CD4-positive, alpha-beta T cell treated with Interleukin-6 at 100 ng/mL for 8 hours (primary cell): ENCODE measurements around the gene CABP2.
"Not testable (repeated sequence)": the region's sequence is repeated elsewhere in the genome, so short reads cannot be mapped to it uniquely, and the experiment has no call there.

ENCODE experiments used
- DNase-seq: peaks from one replicate; pipeline ENCODE4 v3.0.0-alpha.2; 2020; ENCODE audit warnings: mixed read lengths, low spot score

Gene CABP2

DNA sequence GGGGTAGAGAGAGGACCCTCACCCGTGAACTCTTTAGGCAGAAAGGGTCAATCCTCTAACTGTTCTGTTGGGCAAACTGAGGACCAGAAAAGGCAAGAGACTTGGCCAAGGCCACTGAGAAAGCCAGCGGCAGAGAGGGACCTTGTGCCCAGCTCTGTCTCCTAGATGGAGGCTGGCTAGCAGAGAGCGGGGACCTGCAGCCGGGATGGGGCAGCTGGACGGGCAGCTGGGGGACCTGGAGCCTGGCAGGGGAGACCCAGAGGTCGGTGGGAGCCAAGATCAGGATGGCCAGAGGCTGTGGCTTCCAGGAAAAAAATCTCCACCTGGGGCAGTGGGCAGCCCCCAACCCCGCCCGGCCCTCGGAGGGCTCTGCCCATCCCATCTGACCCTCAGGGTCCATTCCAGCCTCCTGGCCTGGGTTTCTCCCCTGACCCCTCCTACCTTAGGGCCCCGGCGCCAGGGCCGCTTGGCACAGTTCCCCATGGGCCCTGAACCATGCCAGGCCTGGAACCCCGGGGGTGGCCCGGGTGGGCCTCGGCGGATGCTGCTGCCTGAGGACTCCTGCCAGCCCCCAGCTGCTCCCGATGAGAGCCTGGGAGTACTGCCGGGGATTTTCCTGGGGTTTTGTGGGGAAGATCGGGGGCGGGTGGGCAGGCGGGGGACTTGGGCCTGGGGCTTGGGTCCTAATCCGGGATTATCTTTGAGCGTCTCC is at the start of gene CABP2:
TSS of gene CABP2 (minus strand) at position 603 of the 712 bp plus-strand sequence. CDS start at position 483, 120 bp downstream.
- no peak for DNase-seq

GRCh38 chr11:67572747-67573419 is 49.6 kb upstream of the CABP2 start:
- DNase-seq, result peak; percentile 24

DNA sequence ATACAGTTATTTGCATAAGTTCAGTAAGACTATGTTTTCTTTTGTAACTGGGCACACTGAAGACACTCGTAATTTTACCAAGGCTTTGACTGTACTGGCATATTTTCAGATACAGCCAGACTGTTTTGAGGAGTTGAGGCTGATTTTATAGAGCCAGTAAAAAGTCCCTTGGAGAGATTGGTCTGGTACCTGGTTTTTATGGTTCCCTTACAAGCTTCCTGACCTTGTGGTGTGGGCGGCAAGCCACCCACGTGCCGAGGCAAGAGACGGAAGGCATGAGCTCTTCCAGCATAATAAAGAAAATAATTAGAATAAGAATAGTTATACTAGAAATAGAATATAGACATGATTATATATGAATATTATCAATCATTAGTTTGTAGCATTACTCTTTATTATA is 49.1 kb upstream of the CABP2 start:
- DNase-seq, result no peak

GRCh38 chr11:67571443-67571842 is 48.2 kb upstream of the CABP2 start:
- no peak for DNase-seq

DNA sequence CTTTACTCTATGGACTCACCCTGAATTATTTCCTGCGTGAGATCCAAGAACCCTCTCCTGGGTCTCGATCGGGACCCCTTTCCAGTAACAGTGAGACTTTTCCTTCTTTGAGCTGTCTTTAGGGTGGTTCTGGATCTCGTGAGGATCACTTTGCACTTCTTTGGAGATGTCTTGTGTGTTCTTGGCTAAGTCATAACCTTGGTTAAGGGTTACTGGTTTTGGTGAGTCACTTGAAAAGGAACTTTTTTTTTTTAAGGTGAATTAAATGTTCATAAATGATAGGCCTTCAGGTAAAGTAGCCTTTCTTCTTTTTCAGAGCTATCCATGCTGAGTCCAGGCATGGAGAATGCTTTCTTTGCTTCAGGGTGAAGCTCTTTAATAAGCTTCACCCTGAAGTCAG is 41.0 kb upstream of the CABP2 start:
- DNase-seq, result no peak

GRCh38 chr11:67563705-67564114 is 40.5 kb upstream of the CABP2 start:
- DNase-seq, result not testable (repeated sequence)

GRCh38 chr11:67562963-67563704 is 39.9 kb upstream of the CABP2 start:
- DNase-seq, result no peak

GRCh38 chr11:67561971-67562619 is 38.8 kb upstream of the CABP2 start:
- no peak for DNase-seq

DNA sequence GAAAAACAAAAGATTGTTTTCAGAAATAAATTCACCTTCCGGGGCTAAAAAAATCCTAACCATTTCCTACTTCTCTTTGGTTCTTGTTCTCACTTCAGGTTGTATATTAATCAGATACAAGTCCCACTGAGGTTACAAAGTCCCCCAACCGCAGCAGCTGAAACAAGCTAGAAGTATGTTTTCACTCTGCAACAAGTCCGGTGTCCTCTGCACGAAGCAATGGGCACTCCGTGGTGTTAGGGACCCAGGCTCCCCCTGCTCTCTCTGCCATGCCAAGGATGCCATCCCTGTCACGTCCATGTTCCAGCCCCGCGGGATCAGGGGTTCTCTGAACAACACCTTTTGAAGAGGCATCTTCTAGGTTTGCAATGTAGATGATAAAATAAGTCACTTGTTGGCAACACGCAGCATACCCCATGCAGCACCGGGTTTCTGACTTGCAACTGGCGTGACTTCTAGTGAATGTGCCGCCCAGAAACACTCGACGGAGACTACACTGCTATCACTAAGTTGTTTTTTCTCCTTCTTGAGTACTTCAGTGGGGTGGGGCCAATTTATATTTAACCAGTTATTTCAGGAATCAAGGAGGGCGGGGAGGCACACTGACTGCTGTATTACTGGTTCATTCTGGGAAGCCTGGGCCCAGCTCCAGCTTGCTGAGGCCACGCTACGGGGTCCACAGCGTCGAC is 35.0 kb upstream of the CABP2 start:
- DNase-seq, result no peak

GRCh38 chr11:67556244-67556643 is 33.0 kb upstream of the CABP2 start:
- no peak for DNase-seq

DNA sequence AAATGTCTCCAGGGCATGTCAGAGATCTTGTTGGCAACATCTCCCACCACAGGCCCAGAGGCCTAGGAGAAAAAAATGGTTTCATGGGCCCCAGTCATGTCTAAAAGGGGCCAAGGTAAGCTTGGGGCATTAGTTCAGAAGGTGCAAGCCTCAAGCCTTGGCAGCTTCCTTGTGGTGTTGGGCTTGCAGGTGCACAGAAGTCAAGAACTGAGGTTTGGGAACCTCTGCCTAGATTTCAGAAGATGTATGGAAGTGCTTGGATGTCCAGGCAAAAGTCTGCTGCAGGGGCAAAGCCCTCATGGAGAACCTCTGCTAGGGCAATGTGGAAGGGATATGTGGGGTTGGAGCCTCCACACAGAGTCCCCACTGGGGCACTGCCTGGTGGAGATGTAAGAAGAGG is 28.5 kb upstream of the CABP2 start:
- not testable (repeated sequence) for DNase-seq

DNA sequence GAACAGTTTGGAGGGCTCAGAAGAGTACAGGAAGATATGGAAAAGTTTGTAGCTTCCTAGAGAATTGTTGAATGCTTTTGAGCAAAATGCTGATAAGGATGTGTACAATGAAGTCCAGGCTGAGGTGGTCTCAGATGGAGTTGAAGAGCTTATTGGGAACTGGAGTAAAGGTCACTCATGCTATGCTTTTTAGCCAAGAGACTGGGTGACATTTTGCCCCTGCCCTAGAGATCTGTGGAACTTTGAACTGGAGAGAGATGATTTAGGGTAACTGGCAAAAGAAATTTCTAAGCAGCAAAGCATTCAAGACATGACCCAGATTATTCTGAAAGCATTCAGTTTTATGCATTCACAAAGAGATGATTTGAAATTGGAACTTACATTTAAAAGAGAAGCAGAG is 27.9 kb upstream of the CABP2 start:
- DNase-seq, result no peak

DNA sequence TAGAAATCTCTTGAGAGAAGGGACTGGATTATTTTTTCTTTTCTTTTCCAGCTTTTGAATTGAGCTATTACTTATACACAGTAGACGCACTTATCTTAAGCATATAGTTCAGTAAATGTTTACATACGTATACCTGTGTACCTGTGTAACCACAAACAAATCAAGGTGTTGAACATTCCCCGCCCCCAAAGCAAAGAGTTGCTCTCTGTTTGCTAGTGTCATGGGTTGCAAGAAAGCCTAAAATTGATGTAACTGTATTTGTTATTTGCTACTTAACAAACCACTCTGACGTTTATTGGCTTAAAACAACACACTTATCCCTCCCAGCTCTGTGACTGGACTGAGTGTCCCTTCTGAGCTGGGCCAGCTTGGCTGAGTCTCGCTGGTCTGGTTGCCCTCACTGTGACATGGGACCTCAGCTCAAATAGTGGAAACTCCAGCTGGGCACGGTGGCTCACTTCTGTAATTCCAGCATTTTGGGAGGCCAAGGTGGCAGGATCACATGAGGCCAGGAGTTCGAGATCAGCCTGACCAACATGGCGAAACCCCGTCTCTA is 25.4 kb upstream of the CABP2 start:
- DNase-seq, result no peak

GRCh38 chr11:67548112-67548511 is 24.9 kb upstream of the CABP2 start:
- DNase-seq, result not testable (repeated sequence)

- DNase-seq, result no peak
Observed at GRCh38 chr11:67545280-67545679, 22.0 kb upstream of the CABP2 start.

GRCh38 chr11:67544616-67545242 is 21.5 kb upstream of the CABP2 start:
- no peak for DNase-seq

- no peak for DNase-seq
Observed at GRCh38 chr11:67543585-67543984, 20.3 kb upstream of the CABP2 start.

DNA sequence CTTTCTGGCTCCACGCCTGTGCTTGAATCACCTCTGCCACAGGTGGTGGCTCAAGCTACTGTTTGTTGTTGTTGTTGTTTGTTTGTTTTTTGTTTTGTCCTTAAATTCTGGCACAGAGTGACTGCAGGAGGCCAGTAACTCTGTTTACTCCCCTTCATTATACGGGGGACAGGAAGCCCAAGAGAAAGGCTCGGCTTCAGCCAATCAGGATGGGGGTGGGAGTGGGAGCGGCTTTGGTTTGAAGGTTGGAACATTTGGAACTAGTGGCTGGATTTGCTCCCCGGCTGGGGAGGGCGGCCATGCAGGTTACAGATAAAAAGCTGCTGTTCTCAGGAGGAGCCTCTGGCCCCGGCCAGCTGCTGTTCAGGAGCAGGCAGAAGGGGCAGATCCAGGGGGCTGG is 19.7 kb upstream of the CABP2 start:
- no peak for DNase-seq

DNA sequence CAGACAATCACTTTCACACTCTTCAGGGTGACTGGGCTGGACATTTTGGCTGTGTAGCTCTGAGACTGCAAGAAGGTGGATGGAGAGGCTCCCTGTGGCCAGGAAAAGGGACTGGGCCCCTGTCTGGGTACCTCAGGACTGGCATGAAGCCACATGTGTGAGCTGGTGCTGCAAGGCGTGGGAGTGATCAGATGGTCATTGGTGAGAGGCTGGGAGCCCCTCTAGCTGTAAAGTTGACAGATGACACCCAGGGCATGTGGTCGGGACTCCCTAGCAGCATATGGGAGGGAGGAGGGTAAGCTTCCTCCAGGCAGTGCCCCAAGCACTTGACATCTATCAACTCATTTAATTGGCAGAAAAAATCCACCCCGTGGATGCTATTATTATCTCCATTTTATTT is 18.9 kb upstream of the CABP2 start:
- no peak for DNase-seq

GRCh38 chr11:67541198-67541597 is 18.0 kb upstream of the CABP2 start:
- DNase-seq, result no peak

GRCh38 chr11:67539550-67539949 is 16.3 kb upstream of the CABP2 start:
- DNase-seq, result no peak
